Neural progenitor cell (in vitro differentiated cells): ENCODE data around the gene POLG2. TPM values are rescaled to one million over a fixed set of nuclear protein-coding genes. Genes with fewer than 3 reads are reported as not detected.

ENCODE experiments used
- DNase-seq: peaks from one replicate; pipeline ENCODE4 v3.0.0-alpha.2; 2016; ENCODE audit warnings: low spot score
- H2AFZ ChIP-seq: fragments of 200-600 bp; sonication (generic); replicated peaks from 2 replicates; pipeline ENCODE4 v1.6.1; 2016; ENCODE audit warnings: antibody characterized with exemption
- H3F3A ChIP-seq: fragments of 200-600 bp; sonication (generic); 2 replicates; pipeline ENCODE4 v1.6.1; 2016; ENCODE audit warnings: antibody characterized with exemption, low read depth
- H3K27ac ChIP-seq: fragments of 200-600 bp; sonication (generic); 2 replicates; pipeline ENCODE4 v1.5.1; 2016; ENCODE audit warnings: mild to moderate bottlenecking
- H3K27me3 ChIP-seq: fragments of 200-600 bp; sonication (generic); 2 replicates; pipeline ENCODE4 v1.6.1; 2016; ENCODE audit warnings: mild to moderate bottlenecking, moderate library complexity
- H3K36me3 ChIP-seq: fragments of 200-600 bp; sonication (generic); 2 replicates; pipeline ENCODE4 v1.5.1; 2016
- H3K4me1 ChIP-seq: fragments of 200-600 bp; sonication (generic); 2 replicates; pipeline ENCODE4 v1.6.1; 2016; ENCODE audit warnings: mixed run types
- H3K4me2 ChIP-seq: fragments of 200-600 bp; sonication (generic); 2 replicates; pipeline ENCODE4 v1.6.1; 2016
- H3K4me3 ChIP-seq: fragments of 200-600 bp; sonication (generic); 2 replicates; pipeline ENCODE4 v1.5.1; 2016
- H3K79me2 ChIP-seq: fragments of 200-600 bp; sonication (generic); 2 replicates; pipeline ENCODE4 v1.6.1; 2016; ENCODE audit warnings: low read depth
- H3K9ac ChIP-seq: fragments of 200-600 bp; sonication (generic); 2 replicates; pipeline ENCODE4 v1.6.1; 2016
- H3K9me3 ChIP-seq: fragments of 200-600 bp; sonication (generic); 2 replicates; pipeline ENCODE4 v1.5.1; 2016; ENCODE audit warnings: low read depth
- H4K20me1 ChIP-seq: fragments of 200-600 bp; sonication (generic); 2 replicates; pipeline ENCODE4 v1.6.1; 2016; ENCODE audit warnings: low read depth
- H3K27ac Mint-ChIP-seq: 3 replicates; pipeline ENCODE4 v1.8.0; 2021; ENCODE audit warnings: mixed read lengths
- H3K27me3 Mint-ChIP-seq: 2 replicates; pipeline ENCODE4 v1.8.0; 2022; ENCODE audit warnings: low read depth, mild to moderate bottlenecking, inconsistent platforms, moderate library complexity, mixed read lengths; ENCODE audit not compliant: insufficient read depth
- H3K36me3 Mint-ChIP-seq: 3 replicates; pipeline ENCODE4 v1.8.0; 2021; ENCODE audit warnings: mixed read lengths
- H3K4me1 Mint-ChIP-seq: 3 replicates; pipeline ENCODE4 v1.8.0; 2021; ENCODE audit warnings: mixed read lengths
- H3K4me3 Mint-ChIP-seq: 3 replicates; pipeline ENCODE4 v1.8.0; 2021; ENCODE audit warnings: mild to moderate bottlenecking, moderate library complexity, mixed read lengths
- H3K9me3 Mint-ChIP-seq: 3 replicates; pipeline ENCODE4 v1.8.0; 2020; ENCODE audit warnings: mixed read lengths
- EZH2 ChIP-seq: fragments of 200-600 bp; sonication (generic); IDR thresholded peaks from 2 replicates; pipeline ENCODE4 v1.6.1; 2017; ENCODE audit warnings: antibody characterized with exemption, mild to moderate bottlenecking, moderate library complexity
- EZH2phosphoT487 ChIP-seq: fragments of 200-600 bp; sonication (generic); IDR thresholded peaks from 2 replicates; pipeline ENCODE4 v1.6.1; 2017; ENCODE audit warnings: antibody characterized with exemption
- microRNA-seq: library from miRNA; unstranded; fragments of <30 nt; microRNA quantifications from one replicate; pipeline ENCODE4, GENCODE V29; 2016
- small RNA-seq: library from RNA; depleted of rRNA; stranded (forward); fragments of <200 nt; gene quantifications from one replicate; pipeline ENCODE3, GENCODE V24; 2015
- total RNA-seq: library from RNA; depleted of rRNA; stranded (reverse); fragments of >200 nt; gene quantifications from 2 replicates; pipeline ENCODE4 v1.2.3, GENCODE V29; 2015; ENCODE audit warnings: low replicate concordance
- TF ChIP-seq, protein P1 (sequence below): fragments of 200-600 bp; sonication (generic); IDR thresholded peaks from 2 replicates; pipeline ENCODE4 v1.5.1; 2017; ENCODE audit warnings: antibody characterized with exemption, mild to moderate bottlenecking

Gene POLG2
- total RNA-seq, 1 donor from 2014 or later: 33.9 TPM

- no peak overlapping the region for H3K27ac ChIP-seq
- H3K4me2 ChIP-seq: no peak overlapping the region
- H3K27me3 ChIP-seq: no peaks in the 10 kb centered on the region
- H3K79me2 ChIP-seq: no peaks in the 10 kb centered on the region
- H3K4me3 ChIP-seq: no peak overlapping the region
- H3K36me3 ChIP-seq: no peaks in the 10 kb centered on the region
- Mint-ChIP-seq H3K9me3 (peaks cover 1% of the 10 kb centered on the region), H3K36me3 (no peaks in the 10 kb centered on the region), H3K27me3 (no peaks in the 10 kb centered on the region), H3K27ac (no peak overlapping the region), H3K4me1 (peaks cover 8% of the 10 kb centered on the region), H3K4me3 (no peak overlapping the region)
- no peaks in the 10 kb centered on the region for H3F3A ChIP-seq
- no peak overlapping the region for H2AFZ ChIP-seq
- H3K9me3 ChIP-seq: no peaks in the 10 kb centered on the region
- TF ChIP-seq EZH2phosphoT487 (no peak), EZH2 (no peak)
- TF ChIP-seq, protein P1, sequence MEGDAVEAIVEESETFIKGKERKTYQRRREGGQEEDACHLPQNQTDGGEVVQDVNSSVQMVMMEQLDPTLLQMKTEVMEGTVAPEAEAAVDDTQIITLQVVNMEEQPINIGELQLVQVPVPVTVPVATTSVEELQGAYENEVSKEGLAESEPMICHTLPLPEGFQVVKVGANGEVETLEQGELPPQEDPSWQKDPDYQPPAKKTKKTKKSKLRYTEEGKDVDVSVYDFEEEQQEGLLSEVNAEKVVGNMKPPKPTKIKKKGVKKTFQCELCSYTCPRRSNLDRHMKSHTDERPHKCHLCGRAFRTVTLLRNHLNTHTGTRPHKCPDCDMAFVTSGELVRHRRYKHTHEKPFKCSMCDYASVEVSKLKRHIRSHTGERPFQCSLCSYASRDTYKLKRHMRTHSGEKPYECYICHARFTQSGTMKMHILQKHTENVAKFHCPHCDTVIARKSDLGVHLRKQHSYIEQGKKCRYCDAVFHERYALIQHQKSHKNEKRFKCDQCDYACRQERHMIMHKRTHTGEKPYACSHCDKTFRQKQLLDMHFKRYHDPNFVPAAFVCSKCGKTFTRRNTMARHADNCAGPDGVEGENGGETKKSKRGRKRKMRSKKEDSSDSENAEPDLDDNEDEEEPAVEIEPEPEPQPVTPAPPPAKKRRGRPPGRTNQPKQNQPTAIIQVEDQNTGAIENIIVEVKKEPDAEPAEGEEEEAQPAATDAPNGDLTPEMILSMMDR: no peak
- DNase-seq: no peak
- no peaks in the 10 kb centered on the region for H3K4me1 ChIP-seq
- H3K9ac ChIP-seq: no peak overlapping the region
- no peaks in the 10 kb centered on the region for H4K20me1 ChIP-seq
These were observed 68.4 kb downstream of the POLG2 start for GRCh38 chr17:64428406-64428805.

Small RNA genes lying within 50 kb of the gene (microRNA-seq; reads per million reads assigned to microRNA genes)
- gene MIR3064: 2.5 reads per million, percentile 10 among the genes with 10 or more reads in this experiment
- gene MIR5047: not detected

Small RNA genes lying within 50 kb of the gene (small RNA-seq; reads per million reads assigned to genes)
- gene ATP5MFP4: not detected

Other genes with a start within 250 kb of the POLG2 start
- 10.6 and 11.7 TPM in 2 replicates for gene TEX2, start 233.8 kb downstream of the POLG2 start, total RNA-seq
- not detected in 2 replicates for gene PECAM1, start 106.2 kb downstream of the POLG2 start, total RNA-seq
- not detected in 2 replicates for gene MILR1, start 47.9 kb downstream of the POLG2 start, total RNA-seq
- 967 and 1,090 TPM in 2 replicates for gene DDX5, start 9.2 kb upstream of the POLG2 start, total RNA-seq
- gene CEP95, start 9.9 kb upstream of the POLG2 start, total RNA-seq: 75.4 and 76.9 TPM in 2 replicates
- 21.6 and 24.6 TPM in 2 replicates for gene SMURF2, start 165.3 kb upstream of the POLG2 start, total RNA-seq